ENCODE data around the gene TIAM2. TPM values are rescaled to one million over a fixed set of nuclear protein-coding genes. Genes with fewer than 3 reads are reported as not detected.

Gene TIAM2
- total RNA-seq, result 2.4 and 2.6 TPM in 2 replicates

DNA sequence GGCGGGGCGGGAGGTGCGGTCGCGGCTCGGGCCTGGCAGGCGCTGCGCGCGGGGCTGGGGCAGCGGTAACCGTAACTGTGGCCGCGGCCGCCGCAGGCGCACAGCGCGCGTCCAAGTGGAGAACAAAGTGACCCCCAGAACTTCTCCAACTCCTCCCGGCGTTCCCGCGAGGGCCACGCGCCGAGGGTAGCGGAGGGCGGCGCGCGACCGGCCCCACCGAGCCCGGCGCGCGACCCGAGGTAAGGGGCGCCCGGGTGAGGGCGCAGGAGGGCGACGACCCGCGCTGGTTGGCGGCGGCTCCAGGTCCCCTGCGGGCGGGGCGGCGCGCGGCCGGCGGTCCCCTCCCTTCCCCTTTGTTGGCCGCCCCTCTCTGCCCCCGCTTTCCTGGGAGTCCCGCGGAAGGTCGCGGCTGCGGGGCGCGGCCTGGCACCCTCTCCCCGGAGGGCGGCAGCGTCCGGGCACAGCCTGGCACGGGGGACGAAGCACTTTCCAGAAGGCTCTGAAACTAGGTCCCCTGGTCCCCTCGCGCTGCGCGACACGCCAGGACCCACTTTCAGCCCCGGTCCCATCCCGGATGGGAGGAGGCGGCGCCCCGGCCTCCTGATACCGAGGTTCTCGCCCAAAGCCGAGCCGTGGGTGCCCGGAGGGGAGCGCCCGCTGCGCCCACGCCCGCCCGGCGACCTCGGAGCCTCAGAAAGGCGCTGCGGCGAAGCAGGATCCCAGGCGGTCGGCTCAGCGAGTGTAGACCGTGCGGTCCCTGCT, at the start of gene TIAM2:
Gene TIAM2 (plus strand): TSS at position 62 of the 762 bp plus-strand sequence. CDS start 133,909 bp downstream, outside the sequence.
- Histone ChIP-seq H3K4me3 (ENCODE audit: low read depth, low read length) (peak within 1 kb of the TSS; percentile 37), H3K27me3 (ENCODE audit: control insufficient read depth, insufficient read depth, low read length) (peaks cover 2% of the 10 kb centered on the region), H3K36me3 (ENCODE audit: control insufficient read depth, insufficient read depth, low read length) (no peaks in the 10 kb centered on the region)
- TF ChIP-seq, protein P1, sequence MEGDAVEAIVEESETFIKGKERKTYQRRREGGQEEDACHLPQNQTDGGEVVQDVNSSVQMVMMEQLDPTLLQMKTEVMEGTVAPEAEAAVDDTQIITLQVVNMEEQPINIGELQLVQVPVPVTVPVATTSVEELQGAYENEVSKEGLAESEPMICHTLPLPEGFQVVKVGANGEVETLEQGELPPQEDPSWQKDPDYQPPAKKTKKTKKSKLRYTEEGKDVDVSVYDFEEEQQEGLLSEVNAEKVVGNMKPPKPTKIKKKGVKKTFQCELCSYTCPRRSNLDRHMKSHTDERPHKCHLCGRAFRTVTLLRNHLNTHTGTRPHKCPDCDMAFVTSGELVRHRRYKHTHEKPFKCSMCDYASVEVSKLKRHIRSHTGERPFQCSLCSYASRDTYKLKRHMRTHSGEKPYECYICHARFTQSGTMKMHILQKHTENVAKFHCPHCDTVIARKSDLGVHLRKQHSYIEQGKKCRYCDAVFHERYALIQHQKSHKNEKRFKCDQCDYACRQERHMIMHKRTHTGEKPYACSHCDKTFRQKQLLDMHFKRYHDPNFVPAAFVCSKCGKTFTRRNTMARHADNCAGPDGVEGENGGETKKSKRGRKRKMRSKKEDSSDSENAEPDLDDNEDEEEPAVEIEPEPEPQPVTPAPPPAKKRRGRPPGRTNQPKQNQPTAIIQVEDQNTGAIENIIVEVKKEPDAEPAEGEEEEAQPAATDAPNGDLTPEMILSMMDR (IDR thresholded peaks at IDR 0.05; ENCODE audit: insufficient read depth, low read length, severe bottlenecking), result no peak
- FAIRE-seq (no peak), DNase-seq (ENCODE audit: low read depth) (no peak)

DNA sequence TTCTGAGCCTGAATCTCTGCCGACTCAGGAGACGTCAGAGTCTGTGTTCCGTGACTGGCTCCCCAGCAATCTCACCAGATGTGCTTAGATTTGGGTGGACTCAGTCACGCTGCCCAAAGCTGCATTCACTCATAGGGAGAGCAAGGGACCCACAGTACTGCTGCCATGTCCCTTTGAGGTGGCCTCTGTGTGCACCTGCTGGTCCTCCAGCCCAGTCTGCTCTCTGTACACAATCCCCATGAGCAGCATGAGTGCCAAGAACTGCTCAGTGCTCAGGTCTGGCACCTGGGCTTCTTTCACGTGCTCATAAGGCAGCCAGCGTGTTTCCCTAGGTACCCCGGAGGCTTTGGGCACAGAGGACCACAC, 44.2 kb upstream of the TIAM2 start:
- H3K4me3 ChIP-seq (ENCODE audit: low read depth, low read length), result no peak overlapping the region
- DNase-seq (ENCODE audit: low read depth) (no peak), FAIRE-seq (no peak)

DNA sequence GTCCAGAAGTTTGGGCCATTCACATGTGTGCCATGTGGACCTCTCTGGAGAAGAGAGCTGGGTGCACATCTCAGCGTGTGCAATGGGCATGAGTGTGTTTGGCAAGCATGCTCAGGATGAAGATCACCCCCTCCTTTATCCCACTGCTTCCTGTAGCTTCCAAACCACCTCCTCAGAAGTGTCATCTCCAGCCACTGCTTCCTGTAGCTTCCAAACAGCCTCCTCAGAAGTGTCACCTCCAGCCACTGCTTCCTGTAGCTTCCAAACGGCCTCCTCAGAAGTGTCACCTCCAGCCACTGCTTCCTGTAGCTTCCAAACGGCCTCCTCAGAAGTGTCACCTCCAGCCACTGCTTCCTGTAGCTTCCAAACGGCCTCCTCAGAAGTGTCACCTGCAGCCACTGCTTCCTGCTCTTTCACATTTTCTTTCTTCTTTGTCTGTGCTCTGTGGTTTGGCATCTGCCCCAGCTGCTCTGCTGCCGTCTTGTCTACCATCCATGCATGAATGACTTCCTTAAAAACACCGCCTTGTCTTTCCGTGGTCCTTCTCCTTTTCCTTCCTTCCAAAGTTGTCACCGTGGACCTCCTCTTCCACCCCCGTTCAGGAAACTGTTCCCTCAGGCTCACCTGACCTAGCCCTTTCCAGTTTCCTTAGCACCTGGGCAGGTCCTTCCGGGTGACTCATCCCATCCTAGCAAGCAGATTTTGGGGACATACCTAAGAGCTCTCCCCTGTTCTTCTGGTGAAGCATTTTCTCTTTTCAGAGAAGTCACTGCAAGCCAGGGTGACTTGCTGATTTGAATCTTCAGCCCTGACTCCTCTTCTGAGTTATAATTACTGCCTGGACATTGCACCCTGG, 43.5 kb upstream of the TIAM2 start:
- no peak overlapping the region for H3K4me3 ChIP-seq (ENCODE audit: low read depth, low read length)
- DNase-seq (ENCODE audit: low read depth), result peak; percentile 27
- TF ChIP-seq, protein P1 (IDR thresholded peaks at IDR 0.05; ENCODE audit: insufficient read depth, low read length, severe bottlenecking), result no peak
- H3K36me3 ChIP-seq (ENCODE audit: control insufficient read depth, insufficient read depth, low read length), result no peaks in the 10 kb centered on the region
- no peak for FAIRE-seq
- no peaks in the 10 kb centered on the region for H3K27me3 ChIP-seq (ENCODE audit: control insufficient read depth, insufficient read depth, low read length)

More for the DNA sequence above, 44.2 kb upstream of the TIAM2 start:
- TF ChIP-seq, protein P1 (IDR thresholded peaks at IDR 0.05; ENCODE audit: insufficient read depth, low read length, severe bottlenecking), result no peak
- Histone ChIP-seq H3K36me3 (ENCODE audit: control insufficient read depth, insufficient read depth, low read length) (no peaks in the 10 kb centered on the region), H3K27me3 (ENCODE audit: control insufficient read depth, insufficient read depth, low read length) (no peaks in the 10 kb centered on the region)

DNA sequence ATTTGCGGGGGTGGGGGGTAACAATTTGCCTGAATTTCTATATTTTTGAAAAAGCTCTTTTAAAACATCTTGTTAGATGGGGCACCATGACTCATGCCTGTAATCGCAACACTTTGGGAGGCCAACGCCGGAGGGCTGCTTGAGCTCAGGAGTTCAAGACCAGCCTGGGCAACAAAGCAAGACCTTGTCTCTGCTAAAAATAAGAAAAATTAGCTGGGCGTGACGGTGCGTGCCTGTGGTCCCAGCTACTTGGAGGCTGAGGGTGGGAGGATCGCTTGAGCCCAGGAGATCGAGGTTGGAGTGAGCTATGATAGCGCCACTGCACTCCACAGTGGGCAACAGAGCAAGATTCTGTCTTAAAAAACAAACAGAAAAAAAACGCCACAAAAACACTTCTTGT, 41.5 kb upstream of the TIAM2 start:
- Histone ChIP-seq H3K36me3 (ENCODE audit: control insufficient read depth, insufficient read depth, low read length) (no peaks in the 10 kb centered on the region), H3K27me3 (ENCODE audit: control insufficient read depth, insufficient read depth, low read length) (no peaks in the 10 kb centered on the region), H3K4me3 (ENCODE audit: low read depth, low read length) (no peak overlapping the region)
- DNase-seq (ENCODE audit: low read depth) (no peak), FAIRE-seq (no peak)
- TF ChIP-seq, protein P1 (IDR thresholded peaks at IDR 0.05; ENCODE audit: insufficient read depth, low read length, severe bottlenecking), result no peak

DNA sequence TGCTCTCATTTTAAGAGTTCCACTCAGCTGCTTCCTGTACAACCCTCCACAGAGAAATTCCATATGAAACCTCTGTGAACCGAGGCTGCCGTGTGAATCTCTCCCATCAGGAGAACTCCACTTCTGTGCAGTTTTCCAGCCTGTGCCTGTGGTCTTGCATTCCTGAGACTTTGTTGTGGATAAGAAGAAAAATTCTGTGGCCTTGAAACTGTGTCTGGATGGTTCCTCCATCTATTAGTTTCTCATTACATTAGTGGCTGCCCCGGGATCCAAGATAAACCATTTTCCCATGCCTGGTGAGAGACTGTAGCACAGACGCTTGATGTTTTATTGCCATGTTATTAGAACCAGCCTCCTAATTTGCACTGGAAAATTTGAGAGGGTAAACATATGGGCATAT, 40.8 kb upstream of the TIAM2 start:
- FAIRE-seq (no peak), DNase-seq (ENCODE audit: low read depth) (no peak)
- Histone ChIP-seq H3K36me3 (ENCODE audit: control insufficient read depth, insufficient read depth, low read length) (no peaks in the 10 kb centered on the region), H3K27me3 (ENCODE audit: control insufficient read depth, insufficient read depth, low read length) (no peaks in the 10 kb centered on the region), H3K4me3 (ENCODE audit: low read depth, low read length) (no peak overlapping the region)
- TF ChIP-seq, protein P1 (IDR thresholded peaks at IDR 0.05; ENCODE audit: insufficient read depth, low read length, severe bottlenecking), result no peak
